ENCODE measurements around the gene POLR3H. TPM values are rescaled to one million over a fixed set of nuclear protein-coding genes. Genes with fewer than 3 reads are reported as not detected.
"Not testable (repeated sequence)": the region's sequence is repeated elsewhere in the genome, so short reads cannot be mapped to it uniquely, and the experiment has no call there.

POLR3H gene
- total and polyA plus RNA-seq, 2 donors (not counting 1 experiment from before 2014, with no cell fraction given), result 12.4 to 32.1 TPM

GRCh38 chr22:41560095-41560471 lies 15.8 kb upstream of the POLR3H start:
- intact Hi-C loops (cut with micrococcal nuclease), result no loop called here
- Mint-ChIP-seq H3K4me1 (no peaks in the 10 kb centered on the region), H3K27me3 (peaks cover 42% of the 10 kb centered on the region), H3K9me3 (ENCODE audit: insufficient read depth) (no peaks in the 10 kb centered on the region), H3K4me3 (no peak overlapping the region), H3K27ac (no peak overlapping the region)
- 85% methylated on average over 5 of the region's 6 CpGs for WGBS (ENCODE audit: insufficient coverage)
- no peak for DNase-seq
- TF ChIP-seq EZH2 (IDR thresholded peaks at IDR 0.05; ENCODE audit: borderline replicate concordance, insufficient read depth, low read depth, low read length, poor library complexity, severe bottlenecking) (no peak), CTCF (IDR thresholded peaks at IDR 0.05) (no peak)
- Histone ChIP-seq H3K27ac (ENCODE audit: low read length in 2 of 2) (no peak overlapping the region), H3K4me1 (ENCODE audit: control insufficient read depth in 2 of 2, insufficient read depth in 2 of 2, low read length in 2 of 2) (no peaks in the 10 kb centered on the region), H3K79me2 (ENCODE audit: control insufficient read depth, insufficient read depth, low read length) (no peaks in the 10 kb centered on the region), H4K20me1 (ENCODE audit: control insufficient read depth, insufficient read depth, low read length, poor library complexity, severe bottlenecking) (no peaks in the 10 kb centered on the region), H3K9ac (ENCODE audit: low read length) (no peak overlapping the region), H3K27me3 (replicated peaks in 1 of 4; ENCODE audit: control extremely low read depth in 1 of 4, control insufficient read depth in 3 of 4, insufficient read depth in 4 of 4, low read length in 3 of 4) (peaks cover 0 to 38% (median 6%) of the 10 kb centered on the region in 4 experiments), H3K36me3 (replicated peaks in 1 of 2; ENCODE audit: control extremely low read depth in 1 of 2, control insufficient read depth in 1 of 2, extremely low read depth in 1 of 2, insufficient read depth in 2 of 2, low read length in 1 of 2) (no peaks in the 10 kb centered on the region), H3K9me3 (ENCODE audit: control extremely low read depth in 1 of 3, control insufficient read depth in 2 of 3, insufficient read depth in 1 of 3, low read length in 2 of 3) (no peaks in the 10 kb centered on the region), H3K4me2 (replicated peaks; ENCODE audit: low read depth, low read length, poor library complexity, severe bottlenecking) (no peak overlapping the region), H3K4me3 (ENCODE audit: control extremely low read depth in 1 of 5, extremely low read depth in 1 of 5, insufficient read depth in 1 of 5, low read depth in 2 of 5, low read length in 4 of 5) (no peak overlapping the region), H2AFZ (ENCODE audit: insufficient read depth, low read depth, low read length, poor library complexity, severe bottlenecking) (no peak overlapping the region)
- ChIA-PET CTCF (no interaction called here), POLR2A (interaction anchor here (0.6 kb wide), 1 partner anchor 455 kb away, joined by 8 read pairs; no protein-coding TSS in a partner anchor)
- no peak for ATAC-seq (ENCODE audit: low read depth)

- H3K4me3 ChIP-seq (ENCODE audit: control extremely low read depth in 1 of 5, extremely low read depth in 1 of 5, insufficient read depth in 1 of 5, low read depth in 2 of 5, low read length in 4 of 5); intact Hi-C loops (cut with micrococcal nuclease); H3K9me3 ChIP-seq (ENCODE audit: control extremely low read depth in 1 of 3, control insufficient read depth in 2 of 3, insufficient read depth in 1 of 3, low read length in 2 of 3); H3K27ac ChIP-seq (ENCODE audit: low read length in 2 of 2); DNase-seq; POLR2A ChIA-PET; ATAC-seq (ENCODE audit: low read depth); H3K79me2 ChIP-seq (ENCODE audit: control insufficient read depth, insufficient read depth, low read length); H3K4me3 Mint-ChIP-seq; H4K20me1 ChIP-seq (ENCODE audit: control insufficient read depth, insufficient read depth, low read length, poor library complexity, severe bottlenecking); H2AFZ ChIP-seq (ENCODE audit: insufficient read depth, low read depth, low read length, poor library complexity, severe bottlenecking); H3K27ac Mint-ChIP-seq; H3K36me3 ChIP-seq (replicated peaks in 1 of 2; ENCODE audit: control extremely low read depth in 1 of 2, control insufficient read depth in 1 of 2, extremely low read depth in 1 of 2, insufficient read depth in 2 of 2, low read length in 1 of 2); H3K9me3 Mint-ChIP-seq (ENCODE audit: insufficient read depth); H3K9ac ChIP-seq (ENCODE audit: low read length); H3K4me1 ChIP-seq (ENCODE audit: control insufficient read depth in 2 of 2, insufficient read depth in 2 of 2, low read length in 2 of 2); H3K4me1 Mint-ChIP-seq; H3K4me2 ChIP-seq (replicated peaks; ENCODE audit: low read depth, low read length, poor library complexity, severe bottlenecking): not testable (repeated sequence)
- H3K27me3 ChIP-seq (replicated peaks in 1 of 4; ENCODE audit: control extremely low read depth in 1 of 4, control insufficient read depth in 3 of 4, insufficient read depth in 4 of 4, low read length in 3 of 4), result peaks cover 0 to 40% (median 6%) of the 10 kb centered on the region in 4 experiments
- CTCF ChIA-PET, result interaction anchor here (0.6 kb wide), 1 partner anchor 158 kb away, joined by 3 read pairs; no protein-coding TSS in a partner anchor
- 93% methylated on average over 8 of the region's 13 CpGs for WGBS (ENCODE audit: insufficient coverage)
- H3K27me3 Mint-ChIP-seq, result peaks cover 38% of the 10 kb centered on the region
Observed at GRCh38 chr22:41558241-41558630, 14.0 kb upstream of the POLR3H start.

Measured in B cell (primary cell).